Ovary (tissue), 3 donors: Measurements from ENCODE around the gene BUD31.

ENCODE experiments used
- CTCF ChIP-seq, 3 donors: fragments of 450-650 bp in 2 of 3; fragments of 200-600 bp in 1 of 3; IDR thresholded peaks; one replicate each; pipeline versions ENCODE4 v1.5.1 to v1.8.0; 2016 to 2022; ENCODE audit warnings: antibody characterized with exemption in 3 of 3, mild to moderate bottlenecking in 1 of 3
- POLR2A ChIP-seq: fragments of 450-650 bp; IDR thresholded peaks from one replicate; pipeline ENCODE4 v1.6.1; 2017; ENCODE audit warnings: antibody characterized with exemption, mild to moderate bottlenecking, moderate library complexity
- donor health status: DM: no; HTN: no; CAD: no.

GRCh38 chr7:99402854-99403253 lies 5.9 kb upstream of the BUD31 start:
- no peak for TF ChIP-seq CTCF (IDR thresholded peaks at IDR 0.05)
- no peak for TF ChIP-seq POLR2A
